ENCODE data around the gene CYP4F3. TPM values are rescaled to one million over a fixed set of nuclear protein-coding genes. Genes with fewer than 3 reads are reported as not detected.

Gene CYP4F3
- total RNA-seq, 1 experiment from 2014 or later = 57.6 TPM

GRCh38 chr19:15623711-15624318, 16.9 kb upstream of the CYP4F3 start:
- Histone ChIP-seq H2AFZ (no peak overlapping the region), H3K79me2 (ENCODE audit: low read depth) (no peaks in the 10 kb centered on the region), H3K4me1 (replicated peaks; ENCODE audit: insufficient read depth) (no peaks in the 10 kb centered on the region), H3K4me2 (no peak overlapping the region), H3K27ac (no peak overlapping the region), H4K20me1 (ENCODE audit: insufficient read depth) (no peaks in the 10 kb centered on the region), H3K27me3 (ENCODE audit: insufficient read depth, low read depth) (no peaks in the 10 kb centered on the region), H3K36me3 (ENCODE audit: low read depth) (no peaks in the 10 kb centered on the region), H3F3A (ENCODE audit: insufficient read depth, low read depth) (no peaks in the 10 kb centered on the region), H3K4me3 (no peak overlapping the region), H3K9me2 (ENCODE audit: insufficient read depth) (no peaks in the 10 kb centered on the region), H3K9me3 (ENCODE audit: insufficient read depth, low read depth) (no peaks in the 10 kb centered on the region)
- POLR2A ChIA-PET (ENCODE audit: unreplicated experiment) = interaction anchor here (0.6 kb wide), 1 partner anchor 139 kb away, joined by 3 read pairs; no protein-coding TSS in a partner anchor
- no TSS peak for BruUV-seq (replicated peaks)
- intact Hi-C loops (cut with micrococcal nuclease; ENCODE audit: unreplicated experiment) = no loop called here
- TF ChIP-seq EZH2 (IDR thresholded peaks at IDR 0.05; ENCODE audit: low read depth) (no peak), CTCF (conservative IDR thresholded peaks at IDR 0.05) (no peak)
- CTCF ChIA-PET = no interaction called here
- no peak for DNase-seq

- no TSS peak for BruUV-seq (replicated peaks)
- H3K27me3 ChIP-seq (ENCODE audit: insufficient read depth, low read depth) = no peaks in the 10 kb centered on the region
- no peaks in the 10 kb centered on the region for H3K9me2 ChIP-seq (ENCODE audit: insufficient read depth)
- ChIA-PET POLR2A (ENCODE audit: unreplicated experiment) (no interaction called here), CTCF (no interaction called here)
- H3K36me3 ChIP-seq (ENCODE audit: low read depth) = no peaks in the 10 kb centered on the region
- H3K4me3 ChIP-seq = no peak overlapping the region
- no peak overlapping the region for H3K4me2 ChIP-seq
- H3K4me1 ChIP-seq (replicated peaks; ENCODE audit: insufficient read depth) = 0 out of 2 replicates have a peak, but pooled peaks cover 3% of the 10 kb centered on the region
- intact Hi-C loops (cut with micrococcal nuclease; ENCODE audit: unreplicated experiment) = loop anchor here (1.0 to 5.0 kb wide), 5 partner anchors 44 to 554 kb away; no protein-coding TSS in a partner anchor
- H4K20me1 ChIP-seq (ENCODE audit: insufficient read depth) = no peaks in the 10 kb centered on the region
- no peak overlapping the region for H2AFZ ChIP-seq
- H3K27ac ChIP-seq = no peak overlapping the region
- H3K79me2 ChIP-seq (ENCODE audit: low read depth) = no peaks in the 10 kb centered on the region
- no peak for DNase-seq
- H3F3A ChIP-seq (ENCODE audit: insufficient read depth, low read depth) = no peaks in the 10 kb centered on the region
- H3K9me3 ChIP-seq (ENCODE audit: insufficient read depth, low read depth) = no peaks in the 10 kb centered on the region
- no peak for TF ChIP-seq CTCF (conservative IDR thresholded peaks at IDR 0.05)
- no peak for TF ChIP-seq EZH2 (IDR thresholded peaks at IDR 0.05; ENCODE audit: low read depth)
These were observed 12.3 kb upstream of the CYP4F3 start for GRCh38 chr19:15628236-15629002.

- no TSS peak for BruUV-seq (replicated peaks)
- intact Hi-C loops (cut with micrococcal nuclease; ENCODE audit: unreplicated experiment) = loop anchor here (1.0 to 5.0 kb wide), 5 partner anchors 44 to 554 kb away; no protein-coding TSS in a partner anchor
- Histone ChIP-seq H3K27me3 (ENCODE audit: insufficient read depth, low read depth) (no peaks in the 10 kb centered on the region), H3K9me3 (ENCODE audit: insufficient read depth, low read depth) (no peaks in the 10 kb centered on the region), H3K4me2 (0 out of 2 replicates have a peak overlapping the region, but pooled peaks have one; percentile 20), H3K36me3 (ENCODE audit: low read depth) (no peaks in the 10 kb centered on the region), H3F3A (ENCODE audit: insufficient read depth, low read depth) (no peaks in the 10 kb centered on the region), H3K4me1 (replicated peaks; ENCODE audit: insufficient read depth) (0 out of 2 replicates have a peak, but pooled peaks cover 3% of the 10 kb centered on the region), H4K20me1 (ENCODE audit: insufficient read depth) (no peaks in the 10 kb centered on the region), H2AFZ (no peak overlapping the region), H3K4me3 (no peak overlapping the region), H3K79me2 (ENCODE audit: low read depth) (no peaks in the 10 kb centered on the region), H3K27ac (no peak overlapping the region), H3K9me2 (ENCODE audit: insufficient read depth) (no peaks in the 10 kb centered on the region)
- ChIA-PET POLR2A (ENCODE audit: unreplicated experiment) (no interaction called here), CTCF (interaction anchor here (0.6 kb wide), 2 partner anchors 63 to 548 kb away, joined by 3 read pairs; no protein-coding TSS in a partner anchor)
- TF ChIP-seq EZH2 (IDR thresholded peaks at IDR 0.05; ENCODE audit: low read depth) (no peak), CTCF (conservative IDR thresholded peaks at IDR 0.05) (peak; percentile 100)
- DNase-seq = peak; percentile 69 to 80
These were observed 11.5 kb upstream of the CYP4F3 start for GRCh38 chr19:15629003-15629880.

Data from PC-9 (cell line).